Astrocyte (in vitro differentiated cells and primary cell): ENCODE data around the gene POLR2H. TPM values are rescaled to one million over a fixed set of nuclear protein-coding genes. Genes with fewer than 3 reads are reported as not detected.

Source experiments
- DNase-seq: peaks from one replicate; pipeline ENCODE4 v3.0.0-alpha.2; 2010; ENCODE audit warnings: low read depth
- FAIRE-seq: peaks from 2 replicates; lab custom pipeline; 2011; peaks lifted over from hg19 to GRCh38; lab: Jason Lieb, UNC
- H2AFZ ChIP-seq: 2 replicates; pipeline ENCODE4 v1.6.0; 2012; ENCODE audit warnings: low read depth, low read length, inconsistent platforms
- H3K27ac ChIP-seq: 2 replicates; pipeline ENCODE4 v1.5.1; 2011; ENCODE audit warnings: low read depth, low read length, inconsistent platforms
- H3K27me3 ChIP-seq: 2 replicates; pipeline ENCODE4 v1.6.0; 2011; ENCODE audit warnings: low read length, inconsistent platforms; ENCODE audit not compliant: insufficient read depth
- H3K36me3 ChIP-seq: 2 replicates; pipeline ENCODE4 v1.5.1; 2011; ENCODE audit warnings: low read length, inconsistent platforms; ENCODE audit not compliant: insufficient read depth
- H3K4me1 ChIP-seq: 2 replicates; pipeline ENCODE4 v1.5.1; 2011; ENCODE audit warnings: low read length, inconsistent platforms; ENCODE audit not compliant: insufficient read depth
- H3K4me2 ChIP-seq: 2 replicates; pipeline ENCODE4 v1.6.0; 2012; ENCODE audit warnings: low read length, inconsistent platforms
- H3K4me3 ChIP-seq: 2 replicates; pipeline ENCODE4 v1.5.1; 2011; ENCODE audit warnings: low read depth, mild to moderate bottlenecking, low read length, inconsistent platforms; ENCODE audit not compliant: insufficient read depth
- H3K79me2 ChIP-seq: 2 replicates; pipeline ENCODE4 v1.6.0; 2012; ENCODE audit warnings: mild to moderate bottlenecking, low read length, inconsistent platforms; ENCODE audit not compliant: insufficient read depth
- H3K9ac ChIP-seq: 2 replicates; pipeline ENCODE4 v1.6.0; 2012; ENCODE audit warnings: mild to moderate bottlenecking, low read length, inconsistent platforms
- H3K9me3 ChIP-seq: 2 replicates; pipeline ENCODE4 v1.5.1; 2012; ENCODE audit warnings: low read depth, mild to moderate bottlenecking, low read length, inconsistent platforms; ENCODE audit not compliant: insufficient read depth
- H4K20me1 ChIP-seq: 2 replicates; pipeline ENCODE4 v1.6.0; 2012; ENCODE audit warnings: low read length, inconsistent platforms; ENCODE audit not compliant: insufficient read depth
- H3K27ac Mint-ChIP-seq: one replicate; pipeline ENCODE4 v1.8.0; 2021; ENCODE audit warnings: mild to moderate bottlenecking, mixed read lengths; ENCODE audit not compliant: unreplicated experiment
- H3K27me3 Mint-ChIP-seq: one replicate; pipeline ENCODE4 v1.8.0; 2021; ENCODE audit warnings: low read depth, mixed read lengths; ENCODE audit not compliant: unreplicated experiment
- H3K36me3 Mint-ChIP-seq: one replicate; pipeline ENCODE4 v1.8.0; 2021; ENCODE audit warnings: low read depth, mixed read lengths; ENCODE audit not compliant: unreplicated experiment
- H3K4me1 Mint-ChIP-seq: one replicate; pipeline ENCODE4 v1.8.0; 2021; ENCODE audit warnings: low read depth, mixed read lengths; ENCODE audit not compliant: unreplicated experiment
- H3K4me3 Mint-ChIP-seq: one replicate; pipeline ENCODE4 v1.8.0; 2021; ENCODE audit warnings: mild to moderate bottlenecking, moderate library complexity, mixed read lengths; ENCODE audit not compliant: unreplicated experiment
- H3K9me3 Mint-ChIP-seq: one replicate; pipeline ENCODE4 v1.8.0; 2021; ENCODE audit warnings: mild to moderate bottlenecking, mixed read lengths; ENCODE audit not compliant: unreplicated experiment
- EZH2 ChIP-seq: IDR thresholded peaks from 2 replicates; pipeline ENCODE4 v1.6.1; 2012; ENCODE audit warnings: mild to moderate bottlenecking, low read length, inconsistent platforms; ENCODE audit not compliant: insufficient read depth
- total RNA-seq: library from RNA; stranded (reverse); gene quantifications from 2 replicates; pipeline ENCODE4 v1.2.1, GENCODE V29; 2021
- TF ChIP-seq, protein P1 (sequence below): IDR thresholded peaks from 2 replicates; pipeline ENCODE4 v1.5.1; 2011; ENCODE audit warnings: low read depth, mild to moderate bottlenecking, inconsistent platforms, low read length, moderate library complexity; ENCODE audit not compliant: insufficient read depth

Gene POLR2H
- total RNA-seq, 1 donor from 2014 or later: 63.2 TPM

DNA sequence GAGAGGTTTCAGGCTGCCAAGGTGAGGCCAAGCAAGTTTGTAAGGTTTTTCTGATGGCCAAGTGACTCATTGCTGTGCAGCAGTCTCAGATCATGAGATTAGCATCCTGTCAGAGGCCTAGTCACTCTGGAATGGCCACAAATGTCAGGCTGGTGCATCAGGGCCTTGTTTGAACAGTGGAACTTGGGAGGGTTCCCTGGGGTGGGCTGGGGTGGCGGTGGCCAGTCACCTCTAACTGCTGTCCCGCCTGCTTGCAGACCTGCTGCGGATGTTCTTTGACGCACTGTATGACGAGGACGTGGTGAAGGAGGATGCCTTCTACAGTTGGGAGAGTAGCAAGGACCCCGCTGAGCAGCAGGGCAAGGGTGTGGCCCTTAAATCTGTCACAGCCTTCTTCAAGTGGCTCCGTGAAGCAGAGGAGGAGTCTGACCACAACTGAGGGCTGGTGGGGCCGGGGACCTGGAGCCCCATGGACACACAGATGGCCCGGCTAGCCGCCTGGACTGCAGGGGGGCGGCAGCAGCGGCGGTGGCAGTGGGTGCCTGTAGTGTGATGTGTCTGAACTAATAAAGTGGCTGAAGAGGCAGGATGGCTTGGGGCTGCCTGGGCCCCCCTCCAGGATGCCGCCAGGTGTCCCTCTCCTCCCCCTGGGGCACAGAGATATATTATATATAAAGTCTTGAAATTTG, 26.9 kb upstream of the POLR2H start:
- peaks cover 27% of the 10 kb centered on the region for H3K36me3 Mint-ChIP-seq
- peak; percentile 52 for FAIRE-seq
- H3K27me3 Mint-ChIP-seq: no peaks in the 10 kb centered on the region
- H3K4me3 Mint-ChIP-seq: peak overlapping the region; percentile 63
- no peaks in the 10 kb centered on the region for H3K9me3 Mint-ChIP-seq
- Histone ChIP-seq H3K27ac (peak overlapping the region; percentile 96), H2AFZ (no peak overlapping the region), H3K4me1 (peaks cover 79% of the 10 kb centered on the region), H3K9ac (peak overlapping the region; percentile 84), H3K4me2 (peak overlapping the region; percentile 4), H3K36me3 (peaks cover 40% of the 10 kb centered on the region), H3K9me3 (no peaks in the 10 kb centered on the region), H3K4me3 (no peak overlapping the region), H3K27me3 (no peaks in the 10 kb centered on the region), H4K20me1 (peaks cover 67% of the 10 kb centered on the region), H3K79me2 (peaks cover 54% of the 10 kb centered on the region)
- peaks cover 67% of the 10 kb centered on the region for H3K4me1 Mint-ChIP-seq
- DNase-seq: peak; percentile 76
- H3K27ac Mint-ChIP-seq: peak overlapping the region; percentile 96
- TF ChIP-seq EZH2: no peak
- TF ChIP-seq, protein P1, sequence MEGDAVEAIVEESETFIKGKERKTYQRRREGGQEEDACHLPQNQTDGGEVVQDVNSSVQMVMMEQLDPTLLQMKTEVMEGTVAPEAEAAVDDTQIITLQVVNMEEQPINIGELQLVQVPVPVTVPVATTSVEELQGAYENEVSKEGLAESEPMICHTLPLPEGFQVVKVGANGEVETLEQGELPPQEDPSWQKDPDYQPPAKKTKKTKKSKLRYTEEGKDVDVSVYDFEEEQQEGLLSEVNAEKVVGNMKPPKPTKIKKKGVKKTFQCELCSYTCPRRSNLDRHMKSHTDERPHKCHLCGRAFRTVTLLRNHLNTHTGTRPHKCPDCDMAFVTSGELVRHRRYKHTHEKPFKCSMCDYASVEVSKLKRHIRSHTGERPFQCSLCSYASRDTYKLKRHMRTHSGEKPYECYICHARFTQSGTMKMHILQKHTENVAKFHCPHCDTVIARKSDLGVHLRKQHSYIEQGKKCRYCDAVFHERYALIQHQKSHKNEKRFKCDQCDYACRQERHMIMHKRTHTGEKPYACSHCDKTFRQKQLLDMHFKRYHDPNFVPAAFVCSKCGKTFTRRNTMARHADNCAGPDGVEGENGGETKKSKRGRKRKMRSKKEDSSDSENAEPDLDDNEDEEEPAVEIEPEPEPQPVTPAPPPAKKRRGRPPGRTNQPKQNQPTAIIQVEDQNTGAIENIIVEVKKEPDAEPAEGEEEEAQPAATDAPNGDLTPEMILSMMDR: no peak

GRCh38 chr3:184335291-184335660, 26.2 kb upstream of the POLR2H start:
- H3K4me2 ChIP-seq: peak overlapping the region; percentile 89

More at GRCh38 chr3:184335291-184335660, 26.2 kb upstream of the POLR2H start:
- no peak overlapping the region for H3K4me3 ChIP-seq
- no peaks in the 10 kb centered on the region for H3K9me3 ChIP-seq
- Mint-ChIP-seq H3K27ac (peak overlapping the region; percentile 92), H3K4me1 (peaks cover 67% of the 10 kb centered on the region), H3K9me3 (no peaks in the 10 kb centered on the region), H3K4me3 (peak overlapping the region; percentile 77), H3K27me3 (no peaks in the 10 kb centered on the region), H3K36me3 (peaks cover 23% of the 10 kb centered on the region)
- H3K9ac ChIP-seq: peak overlapping the region; percentile 84
- no peak overlapping the region for H2AFZ ChIP-seq
- TF ChIP-seq EZH2: no peak
- TF ChIP-seq, protein P1: no peak
- no peaks in the 10 kb centered on the region for H3K27me3 ChIP-seq
- no peak for FAIRE-seq
- H3K36me3 ChIP-seq: peaks cover 36% of the 10 kb centered on the region
- DNase-seq: no peak
- peaks cover 49% of the 10 kb centered on the region for H3K79me2 ChIP-seq
- H3K4me1 ChIP-seq: peaks cover 79% of the 10 kb centered on the region
- H4K20me1 ChIP-seq: peaks cover 60% of the 10 kb centered on the region
- H3K27ac ChIP-seq: peak overlapping the region; percentile 96
